ENCODE data around the gene GRID2IP.

GRID2IP gene

GRCh38 chr7:6562106-6562505 is 10.8 kb upstream of the GRID2IP start:
- DNase-seq (ENCODE audit: low read depth): no peak

GRCh38 chr7:6559896-6560295 is 8.6 kb upstream of the GRID2IP start:
- DNase-seq (ENCODE audit: low read depth): no peak

- peak; percentile 35 for DNase-seq (ENCODE audit: low read depth)
Measured at GRCh38 chr7:6558837-6559236, 7.6 kb upstream of the GRID2IP start.

GRCh38 chr7:6556196-6556595 is 4.9 kb upstream of the GRID2IP start:
- no peak for DNase-seq (ENCODE audit: low read depth)

GRCh38 chr7:6554848-6555247 is 3.6 kb upstream of the GRID2IP start:
- no peak for DNase-seq (ENCODE audit: low read depth)

- no peak for DNase-seq (ENCODE audit: low read depth)
Measured at GRCh38 chr7:6553448-6554044, 2.3 kb upstream of the GRID2IP start.

GRCh38 chr7:6547400-6547799 is 3.9 kb downstream of the GRID2IP start:
- no peak for DNase-seq (ENCODE audit: low read depth)

GRCh38 chr7:6546498-6547251 is 4.6 kb downstream of the GRID2IP start:
- DNase-seq (ENCODE audit: low read depth): no peak

- no peak for DNase-seq (ENCODE audit: low read depth)
Measured at GRCh38 chr7:6545398-6546126, 5.7 kb downstream of the GRID2IP start.

GRCh38 chr7:6542368-6542767 is 8.9 kb downstream of the GRID2IP start:
- no peak for DNase-seq (ENCODE audit: low read depth)

- no peak for DNase-seq (ENCODE audit: low read depth)
Measured at GRCh38 chr7:6536262-6537260, 14.7 kb downstream of the GRID2IP start.

- no peak for DNase-seq (ENCODE audit: low read depth)
Measured at GRCh38 chr7:6533893-6534495, 17.3 kb downstream of the GRID2IP start.

- DNase-seq (ENCODE audit: low read depth): no peak
Measured at GRCh38 chr7:6532516-6532915, 18.7 kb downstream of the GRID2IP start.

- no peak for DNase-seq (ENCODE audit: low read depth)
Measured at GRCh38 chr7:6531492-6532279, 19.6 kb downstream of the GRID2IP start.

- no peak for DNase-seq (ENCODE audit: low read depth)
Measured at GRCh38 chr7:6530626-6531491, 20.4 kb downstream of the GRID2IP start.

- no peak for DNase-seq (ENCODE audit: low read depth)
Measured at GRCh38 chr7:6529643-6530042, 21.6 kb downstream of the GRID2IP start.

- DNase-seq (ENCODE audit: low read depth): no peak
Measured at GRCh38 chr7:6528401-6529130, 22.7 kb downstream of the GRID2IP start.

- DNase-seq (ENCODE audit: low read depth): no peak
Measured at GRCh38 chr7:6526997-6527378, 24.3 kb downstream of the GRID2IP start.
